SK-MEL-5 (cell line): Measurements from ENCODE around the gene BTBD16. TPM values are rescaled to one million over a fixed set of nuclear protein-coding genes. Genes with fewer than 3 reads are reported as not detected.

Experiments
- DNase-seq: peaks from one replicate; pipeline ENCODE4 v3.0.0-alpha.2; 2016; ENCODE audit warnings: low read depth, low spot score
- in situ Hi-C: cut with HindIII; loops from 2 replicates; pipeline ENCODE4 v1.10.0; 2016; ENCODE audit warnings: low sequenced_read_pairs, high pct_unique_total_duplicates, low pct_unique_long_range_greater_than_20kb
- total RNA-seq: library from RNA; depleted of rRNA; stranded (reverse); fragments of >200 nt; shearing (Covaris generic); gene quantifications from 2 replicates; pipeline ENCODE4 v1.2.3, GENCODE V29; 2014

The BTBD16 gene
- total RNA-seq, 1 experiment from 2014 or later, result not detected

DNA sequence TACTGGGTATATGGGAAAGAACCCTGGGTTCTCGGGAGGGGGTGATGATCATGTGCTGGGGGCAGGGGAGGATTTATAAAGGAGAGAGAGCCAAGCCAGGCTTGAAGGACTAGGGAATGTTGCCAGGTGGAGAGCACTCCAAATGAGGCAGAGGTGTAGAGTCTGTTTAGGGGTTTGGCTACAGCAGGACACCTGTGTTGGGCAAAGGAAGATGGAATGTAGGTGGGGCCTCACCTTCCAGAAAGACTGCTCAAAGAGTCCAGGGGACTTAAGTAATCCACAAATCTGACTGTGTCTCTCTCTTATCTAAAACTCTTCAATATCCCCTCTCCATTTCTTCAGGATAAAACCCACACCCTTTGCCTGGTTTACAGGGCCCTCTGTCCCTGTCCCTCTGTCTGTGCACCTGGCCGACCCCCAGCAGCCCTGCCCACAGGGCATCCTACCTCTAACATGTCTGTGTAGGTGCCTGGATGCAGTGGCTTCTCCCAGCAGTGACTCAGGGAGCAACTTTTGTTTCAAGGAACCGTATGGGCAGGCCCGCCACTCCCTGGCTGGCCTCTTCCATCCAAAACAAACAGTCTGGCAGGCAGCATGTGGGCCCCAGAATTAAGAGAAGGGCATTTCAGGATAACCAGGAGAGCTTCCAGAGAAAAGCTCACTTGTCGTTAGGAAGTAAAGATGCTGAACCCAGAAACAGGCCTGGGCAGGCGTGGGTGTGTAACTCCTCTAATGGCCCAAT lies 92.8 kb downstream of the BTBD16 start:
- no peak for DNase-seq
- in situ Hi-C loops, result no loop called here

DNA sequence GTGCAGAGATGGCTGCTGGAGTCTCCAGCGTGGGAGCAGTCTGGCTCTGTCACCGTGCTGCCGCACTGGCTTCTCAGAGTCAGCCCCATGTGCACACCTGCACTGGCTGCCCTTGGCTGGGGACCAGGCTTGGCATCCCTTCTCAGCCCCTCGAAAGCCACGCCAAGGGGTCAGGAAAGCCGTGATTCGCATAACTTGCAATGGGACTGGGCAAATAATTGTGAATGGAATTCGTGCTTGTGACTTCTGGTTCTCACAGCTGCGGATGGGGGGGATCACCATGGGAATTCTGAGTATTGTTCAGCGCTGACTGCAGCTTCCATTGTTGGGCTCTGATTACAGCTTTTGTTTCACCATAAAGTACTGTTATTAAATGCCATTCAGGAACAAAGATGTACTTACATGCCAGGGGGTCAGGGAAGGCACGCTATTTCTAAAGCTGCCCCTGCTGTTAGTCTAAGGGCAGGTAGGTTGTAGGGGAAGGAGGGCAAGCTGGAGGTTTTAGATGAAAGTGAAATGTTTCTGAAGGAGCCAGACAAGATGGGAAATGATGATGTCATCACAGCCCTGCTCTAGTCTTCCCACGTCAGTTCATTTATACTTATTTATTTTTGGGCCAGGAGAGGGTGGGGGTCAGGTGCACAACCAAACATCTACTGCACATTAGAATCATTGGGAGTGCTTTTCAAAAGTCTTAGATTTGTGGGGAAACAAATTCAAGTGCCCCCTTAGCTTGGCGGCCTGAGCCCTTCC lies 97.6 kb downstream of the BTBD16 start:
- in situ Hi-C loops, result no loop called here
- DNase-seq, result no peak

DNA sequence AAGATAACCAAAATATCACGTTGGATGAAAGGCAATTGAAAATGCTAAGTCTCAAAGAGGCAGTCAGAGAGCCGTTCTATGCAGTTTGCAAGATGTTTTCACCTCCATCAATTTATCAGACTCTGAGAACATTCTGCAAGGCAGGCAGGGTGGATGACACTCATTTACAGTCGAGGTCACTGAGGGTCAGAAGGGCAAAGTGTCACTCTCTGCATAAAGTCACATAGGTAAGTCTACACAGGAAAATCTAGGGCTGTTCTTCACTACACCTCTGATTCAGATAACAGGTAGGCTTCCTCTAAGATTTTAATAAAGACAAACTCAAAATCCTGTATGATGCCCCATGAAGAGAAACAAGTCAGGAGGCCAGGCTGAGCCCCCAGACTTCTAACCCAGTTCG lies 102.0 kb downstream of the BTBD16 start:
- no peak for DNase-seq
- in situ Hi-C loops, result no loop called here

- in situ Hi-C loops, result no loop called here
- DNase-seq, result no peak
Observed at GRCh38 chr10:122373721-122374120, 102.6 kb downstream of the BTBD16 start.

DNA sequence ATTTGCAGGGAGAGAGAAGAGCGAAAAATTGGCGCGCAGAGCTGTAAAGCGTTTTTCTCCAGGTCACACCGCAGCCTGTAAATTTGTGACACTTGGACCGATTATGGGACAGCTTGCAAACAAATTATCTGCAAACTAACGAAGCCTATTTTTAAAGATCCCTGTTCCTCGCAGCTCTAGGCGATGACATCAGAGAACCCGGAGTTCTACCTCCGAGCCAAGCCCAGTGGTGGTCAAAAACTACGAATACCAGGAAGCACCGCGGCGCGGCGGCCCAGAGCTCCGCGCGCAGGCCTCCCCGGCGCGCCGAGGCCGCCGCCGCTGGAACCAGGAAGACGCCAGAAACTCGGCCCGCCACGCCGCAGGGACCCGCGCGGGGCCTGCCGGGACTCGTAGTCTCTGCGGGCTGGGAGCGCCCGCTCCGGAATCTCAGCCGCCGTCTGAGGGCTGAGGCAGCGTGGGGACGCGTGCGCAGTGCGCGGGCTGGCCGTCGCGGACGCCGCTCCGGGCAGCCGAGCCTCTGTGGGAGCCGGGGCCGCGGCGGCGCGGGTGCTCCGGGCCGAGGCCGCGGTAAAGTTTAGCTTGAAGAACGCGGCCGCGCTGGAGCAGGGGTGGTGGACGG lies 103.3 kb downstream of the BTBD16 start, which contains the start of gene PLEKHA1:
Gene PLEKHA1 (plus strand): TSS at position 472 of the 622 bp plus-strand sequence. CDS start 18,493 bp downstream, outside the sequence.
- peak; percentile 93 for DNase-seq
- in situ Hi-C loops, result no loop called here

DNA sequence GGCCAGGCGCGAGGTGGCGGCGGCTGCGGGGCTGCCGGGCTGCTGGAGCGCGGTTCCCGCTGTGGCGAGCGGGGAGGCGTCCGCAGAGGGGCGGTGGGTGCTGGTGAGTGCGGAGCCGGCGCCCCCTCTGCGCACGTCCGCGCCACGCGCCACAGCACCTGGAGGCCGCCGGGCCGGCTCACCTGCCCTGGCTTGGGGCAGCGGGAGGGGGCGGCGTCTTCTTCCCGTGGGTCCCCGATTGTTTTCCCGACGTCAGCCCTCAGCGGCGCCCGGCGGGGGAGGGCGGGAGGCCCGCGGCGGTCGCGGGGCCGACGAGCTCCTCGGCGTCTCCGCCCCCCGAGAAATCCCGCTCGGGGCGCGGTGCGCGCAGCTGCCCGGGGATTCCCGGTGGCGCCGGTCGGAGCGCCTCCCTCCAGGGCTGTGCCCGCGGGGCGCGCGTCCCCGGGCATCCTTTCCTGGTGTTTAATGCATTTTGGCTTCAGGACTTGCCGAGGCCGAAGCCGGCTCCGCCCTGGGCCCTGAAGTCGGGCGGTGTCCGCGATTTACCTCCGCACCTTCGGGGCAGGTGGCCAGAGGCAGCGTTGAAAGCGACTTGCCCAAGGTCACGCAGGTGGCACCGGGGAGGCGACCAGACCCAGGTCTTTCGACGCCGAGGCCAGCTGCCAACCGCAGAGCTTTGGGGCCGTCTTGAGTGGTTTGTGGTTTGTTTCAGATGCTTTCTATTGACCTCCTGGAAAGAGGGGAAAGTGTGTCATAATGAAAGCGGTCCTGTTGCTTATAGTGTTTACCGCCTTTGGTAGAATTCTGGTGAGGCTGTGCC lies 104.0 kb downstream of the BTBD16 start:
- in situ Hi-C loops, result no loop called here
- peak; percentile 13 for DNase-seq

DNA sequence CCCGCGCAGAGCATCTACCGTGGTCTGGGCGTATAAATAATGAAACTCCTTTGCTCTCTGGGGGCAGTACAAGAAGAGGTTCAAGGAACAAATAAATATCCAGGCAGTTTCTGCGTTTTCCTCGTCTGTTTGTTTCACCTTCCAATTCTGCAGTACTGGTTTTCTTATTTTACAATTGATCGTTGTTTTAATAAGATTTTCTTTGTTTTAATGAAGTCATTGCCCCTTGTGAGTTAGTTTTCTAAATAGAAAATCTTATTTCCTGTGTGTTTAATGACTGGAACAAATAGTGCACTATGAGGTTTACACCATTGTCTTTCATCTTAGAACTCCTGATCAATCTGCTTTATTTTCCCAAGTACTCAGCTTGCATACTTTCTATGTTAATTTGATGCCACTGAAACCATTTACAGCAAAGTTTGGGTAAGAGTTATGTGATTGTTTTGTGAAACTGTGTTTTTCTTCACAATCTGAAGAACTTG lies 104.6 kb downstream of the BTBD16 start:
- no peak for DNase-seq
- in situ Hi-C loops, result no loop called here

- in situ Hi-C loops, result no loop called here
- no peak for DNase-seq
Observed at GRCh38 chr10:122376364-122376961, 105.4 kb downstream of the BTBD16 start.

DNA sequence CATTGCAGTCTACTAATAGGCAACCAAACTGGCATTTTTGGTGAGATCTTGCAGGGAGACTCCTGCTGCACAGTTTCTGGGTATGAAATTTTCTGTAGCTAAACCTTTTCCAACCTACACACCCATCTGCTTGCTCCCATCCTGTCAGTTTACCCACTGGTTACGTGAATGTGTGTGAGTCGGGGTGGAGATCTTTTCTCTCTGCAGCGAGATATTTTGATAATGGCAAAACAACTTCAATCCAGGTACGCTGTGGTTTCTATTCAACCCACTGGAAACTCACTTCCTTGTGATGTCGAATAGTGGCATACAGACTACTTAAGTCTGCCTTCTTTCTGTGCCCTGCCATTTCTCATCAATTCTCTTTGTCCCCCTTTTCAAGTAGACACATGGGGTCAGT lies 107.9 kb downstream of the BTBD16 start:
- in situ Hi-C loops, result no loop called here
- no peak for DNase-seq

DNA sequence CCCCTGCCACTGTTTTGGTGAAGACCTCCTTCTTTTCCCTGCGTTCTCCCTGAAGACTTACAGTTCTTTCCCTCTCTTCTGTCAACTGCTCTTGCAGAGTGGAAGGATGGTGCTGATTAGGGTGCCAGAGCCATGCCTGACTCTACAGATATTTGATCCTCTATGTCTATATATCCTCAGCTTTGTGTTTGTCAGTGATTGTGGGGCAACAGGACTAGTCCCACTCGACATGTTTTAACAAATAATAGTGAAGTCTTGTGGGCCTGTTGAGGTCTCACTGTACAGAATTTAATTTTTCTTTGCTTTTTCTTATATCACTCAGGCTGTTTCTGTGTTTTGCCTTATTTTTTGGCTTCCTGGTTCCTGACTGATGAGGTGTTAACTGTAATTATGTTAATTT lies 108.4 kb downstream of the BTBD16 start:
- in situ Hi-C loops, result no loop called here
- DNase-seq, result no peak

DNA sequence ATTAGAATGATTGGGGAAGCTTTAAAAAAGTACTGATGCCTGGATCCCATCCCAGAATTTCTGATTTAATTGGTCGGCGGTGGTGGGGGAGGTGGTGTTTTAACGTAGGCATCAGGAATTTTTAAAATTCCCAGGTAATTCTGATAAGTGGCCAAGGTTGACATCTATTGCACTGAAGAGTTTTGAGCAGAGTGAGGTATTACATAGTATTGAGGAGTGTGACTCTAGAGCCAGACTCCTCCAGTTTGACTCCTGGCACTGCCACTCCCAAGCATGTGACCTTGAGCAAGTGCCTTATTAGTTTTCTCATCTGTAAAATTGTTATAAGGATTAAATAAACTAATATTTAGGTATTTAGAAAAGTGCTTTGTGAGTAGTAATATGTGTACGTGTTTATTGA lies 109.6 kb downstream of the BTBD16 start:
- in situ Hi-C loops, result no loop called here
- no peak for DNase-seq

DNA sequence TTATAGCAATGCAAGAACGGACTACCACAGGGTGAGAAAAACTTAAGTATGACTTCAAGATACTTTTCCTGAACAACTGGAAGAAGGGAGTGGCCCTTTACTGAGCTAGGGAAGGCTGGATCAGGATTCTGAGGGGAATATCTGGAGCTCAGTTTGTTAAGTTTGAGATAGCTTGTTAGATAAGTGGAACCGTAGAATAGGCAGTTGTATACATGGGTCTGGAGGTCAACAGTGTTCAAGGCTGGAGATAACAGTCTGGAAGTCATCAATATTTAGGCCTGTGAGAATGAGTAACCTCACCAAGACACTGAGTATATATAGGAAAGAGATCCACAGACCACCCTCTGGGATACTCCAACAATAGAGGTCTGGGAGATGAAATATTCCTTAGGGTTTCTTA lies 110.6 kb downstream of the BTBD16 start:
- in situ Hi-C loops, result no loop called here
- no peak for DNase-seq

DNA sequence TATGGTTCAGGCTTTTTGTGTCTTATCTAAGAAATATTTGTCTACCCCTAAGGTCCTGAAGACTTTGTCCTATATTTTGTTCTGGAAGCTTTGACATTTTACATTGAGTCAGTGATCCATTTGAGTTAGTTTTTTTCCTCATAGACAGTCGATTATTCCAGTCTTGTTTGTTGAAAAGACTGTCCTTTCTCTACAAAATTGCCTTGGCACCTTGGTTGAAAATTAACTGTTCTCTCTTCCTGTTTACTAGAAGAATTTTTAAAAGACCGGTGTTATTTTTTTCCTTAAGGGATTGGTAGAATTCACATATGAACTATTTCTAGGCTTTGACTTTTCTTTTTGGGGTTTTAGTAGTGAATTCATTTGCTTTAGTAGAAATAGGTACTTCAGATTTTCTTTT lies 115.4 kb downstream of the BTBD16 start:
- in situ Hi-C loops, result no loop called here
- DNase-seq, result no peak

DNA sequence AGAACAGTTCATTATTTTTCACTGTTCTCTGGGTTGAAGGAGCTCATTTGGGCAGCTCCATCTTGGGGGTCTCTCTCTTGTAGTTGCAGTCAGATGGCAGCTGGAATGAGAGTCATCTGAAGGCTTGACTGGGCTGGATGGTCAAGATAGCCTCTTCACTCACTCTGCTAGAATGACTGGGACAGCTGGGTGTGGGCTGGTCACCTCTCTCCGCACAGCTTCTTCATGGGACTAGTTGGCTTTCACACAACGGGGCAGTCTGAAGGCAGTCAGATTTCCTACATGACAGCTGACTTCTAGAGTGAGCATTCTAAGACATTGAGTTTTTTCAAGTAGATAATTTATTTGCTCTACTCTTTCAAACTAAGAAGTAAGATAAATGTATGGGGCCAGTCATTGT lies 116.5 kb downstream of the BTBD16 start:
- no peak for DNase-seq
- in situ Hi-C loops, result no loop called here
